ENCODE data around the gene KLHDC8B. TPM values are rescaled to one million over a fixed set of nuclear protein-coding genes. Genes with fewer than 3 reads are reported as not detected.

The KLHDC8B gene
- total and polyA plus RNA-seq, 2 experiments from 2014 or later = 72.0 to 86.4 TPM

DNA sequence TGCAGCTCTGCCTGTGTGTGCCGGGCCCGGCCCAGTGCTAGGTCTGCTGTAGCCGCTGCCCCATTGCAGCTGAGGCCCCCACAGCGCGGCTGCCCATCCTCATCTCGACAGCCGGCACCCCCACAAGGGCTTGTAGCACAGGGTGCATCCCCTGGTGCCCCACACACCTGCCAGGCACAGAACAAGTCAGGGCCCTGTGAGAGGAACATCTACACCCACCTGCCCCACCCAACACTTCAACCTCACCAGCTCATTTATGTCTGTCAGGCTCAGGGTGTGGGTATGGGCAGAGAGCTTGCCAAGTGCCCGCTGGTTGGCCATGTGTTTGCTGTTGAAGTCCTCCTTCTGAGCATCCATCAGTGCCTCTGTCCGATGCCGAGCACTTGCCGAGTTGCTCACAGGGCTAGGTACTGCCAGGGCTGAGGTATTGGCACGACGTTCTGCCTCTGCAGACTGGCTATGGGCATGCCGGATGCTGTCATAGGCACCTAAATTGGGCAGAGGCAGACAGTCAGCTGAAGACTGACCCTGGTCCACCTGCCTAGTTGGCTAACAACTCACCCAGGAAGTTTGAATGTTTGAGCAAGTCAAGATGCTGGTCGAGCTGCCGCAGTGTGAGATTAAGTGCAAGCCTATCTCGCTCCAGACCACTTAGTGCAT, 48.4 kb upstream of the KLHDC8B start:
- TF ChIP-seq, protein P1, sequence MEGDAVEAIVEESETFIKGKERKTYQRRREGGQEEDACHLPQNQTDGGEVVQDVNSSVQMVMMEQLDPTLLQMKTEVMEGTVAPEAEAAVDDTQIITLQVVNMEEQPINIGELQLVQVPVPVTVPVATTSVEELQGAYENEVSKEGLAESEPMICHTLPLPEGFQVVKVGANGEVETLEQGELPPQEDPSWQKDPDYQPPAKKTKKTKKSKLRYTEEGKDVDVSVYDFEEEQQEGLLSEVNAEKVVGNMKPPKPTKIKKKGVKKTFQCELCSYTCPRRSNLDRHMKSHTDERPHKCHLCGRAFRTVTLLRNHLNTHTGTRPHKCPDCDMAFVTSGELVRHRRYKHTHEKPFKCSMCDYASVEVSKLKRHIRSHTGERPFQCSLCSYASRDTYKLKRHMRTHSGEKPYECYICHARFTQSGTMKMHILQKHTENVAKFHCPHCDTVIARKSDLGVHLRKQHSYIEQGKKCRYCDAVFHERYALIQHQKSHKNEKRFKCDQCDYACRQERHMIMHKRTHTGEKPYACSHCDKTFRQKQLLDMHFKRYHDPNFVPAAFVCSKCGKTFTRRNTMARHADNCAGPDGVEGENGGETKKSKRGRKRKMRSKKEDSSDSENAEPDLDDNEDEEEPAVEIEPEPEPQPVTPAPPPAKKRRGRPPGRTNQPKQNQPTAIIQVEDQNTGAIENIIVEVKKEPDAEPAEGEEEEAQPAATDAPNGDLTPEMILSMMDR (IDR thresholded peaks at IDR 0.05; ENCODE audit: poor library complexity) = no peak
- TF ChIP-seq EZH2 (IDR thresholded peaks at IDR 0.05; ENCODE audit: borderline replicate concordance) (no peak), EZH2phosphoT487 (IDR thresholded peaks at IDR 0.05; ENCODE audit: low read depth, severe bottlenecking, unreplicated experiment) (no peak)
- Histone ChIP-seq H3K4me3 (no peak overlapping the region), H3K9me3 (ENCODE audit: low read depth) (no peaks in the 10 kb centered on the region), H3K4me1 (ENCODE audit: insufficient read depth) (peaks cover 9% of the 10 kb centered on the region), H3K79me2 (peaks cover 20% of the 10 kb centered on the region), H4K20me1 (ENCODE audit: insufficient read depth, poor library complexity, severe bottlenecking) (no peaks in the 10 kb centered on the region), H3K9me2 (replicated peaks; ENCODE audit: insufficient read depth) (no peaks in the 10 kb centered on the region), H2AFZ (no peak overlapping the region), H3K4me2 (no peak overlapping the region), H3K27me3 (no peaks in the 10 kb centered on the region), H3K27ac (no peak overlapping the region), H3K36me3 (replicated peaks; ENCODE audit: insufficient read depth, low read depth) (no peaks in the 10 kb centered on the region)
- WGBS (ENCODE audit: low lambda C conversion rate, missing lambda C conversion rate) = 94% methylated on average over 17 of the region's 17 CpGs
- DNase-seq (ENCODE audit: low spot score) = no peak

DNA sequence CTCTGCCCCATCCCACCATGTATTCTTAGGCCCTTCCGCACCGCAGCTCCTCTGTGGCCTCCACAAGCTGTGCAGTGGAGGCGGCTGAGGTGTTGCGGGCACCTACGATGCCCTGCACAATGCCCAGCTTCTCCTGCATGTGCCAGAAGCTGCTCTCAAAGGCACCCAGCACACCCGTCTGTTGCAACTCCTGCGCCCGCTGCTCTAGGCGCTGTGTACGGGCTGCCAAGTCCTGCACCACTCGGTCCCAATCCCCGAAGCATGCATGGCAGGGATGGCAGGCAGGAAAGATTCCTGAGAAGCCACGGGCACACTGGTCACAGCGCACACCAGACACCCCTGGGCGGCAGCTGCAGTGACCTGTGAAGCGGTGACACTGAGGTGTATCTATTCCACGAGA, 47.7 kb upstream of the KLHDC8B start:
- no peaks in the 10 kb centered on the region for H3K9me2 ChIP-seq (replicated peaks; ENCODE audit: insufficient read depth)
- no peak overlapping the region for H3K4me3 ChIP-seq
- H3K79me2 ChIP-seq = peaks cover 15% of the 10 kb centered on the region
- WGBS (ENCODE audit: low lambda C conversion rate, missing lambda C conversion rate) = 98% methylated on average over 17 of the region's 17 CpGs
- H3K4me1 ChIP-seq (ENCODE audit: insufficient read depth) = peaks cover 9% of the 10 kb centered on the region
- no peak overlapping the region for H2AFZ ChIP-seq
- no peaks in the 10 kb centered on the region for H3K9me3 ChIP-seq (ENCODE audit: low read depth)
- no peak overlapping the region for H3K4me2 ChIP-seq
- TF ChIP-seq, protein P1 (IDR thresholded peaks at IDR 0.05; ENCODE audit: poor library complexity) = no peak
- TF ChIP-seq EZH2phosphoT487 (IDR thresholded peaks at IDR 0.05; ENCODE audit: low read depth, severe bottlenecking, unreplicated experiment) (no peak), EZH2 (IDR thresholded peaks at IDR 0.05; ENCODE audit: borderline replicate concordance) (no peak)
- no peak for DNase-seq (ENCODE audit: low spot score)
- H3K36me3 ChIP-seq (replicated peaks; ENCODE audit: insufficient read depth, low read depth) = no peaks in the 10 kb centered on the region
- no peaks in the 10 kb centered on the region for H4K20me1 ChIP-seq (ENCODE audit: insufficient read depth, poor library complexity, severe bottlenecking)
- H3K27me3 ChIP-seq = no peaks in the 10 kb centered on the region
- H3K27ac ChIP-seq = no peak overlapping the region

DNA sequence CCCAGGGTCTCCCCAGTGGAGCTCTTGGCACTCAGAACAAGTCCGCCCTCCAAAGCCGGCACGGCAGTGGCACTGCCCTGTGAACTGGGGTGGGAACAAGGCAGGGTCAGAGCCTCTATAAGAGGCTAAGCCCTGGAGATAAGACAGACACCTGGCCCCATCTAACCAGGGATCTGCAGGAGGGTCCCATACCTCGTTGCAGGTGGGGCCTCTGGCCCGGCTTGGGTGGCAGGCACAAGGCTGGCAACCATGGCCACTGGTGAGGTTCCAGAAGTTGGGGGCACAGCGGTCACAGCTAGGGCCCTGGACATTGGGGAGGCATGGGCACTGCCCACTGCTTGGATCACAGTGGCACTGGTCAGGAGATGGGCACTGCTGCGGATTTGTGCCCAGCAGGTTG, 47.2 kb upstream of the KLHDC8B start:
- H3K36me3 ChIP-seq (replicated peaks; ENCODE audit: insufficient read depth, low read depth) = no peaks in the 10 kb centered on the region
- peaks cover 8% of the 10 kb centered on the region for H3K4me1 ChIP-seq (ENCODE audit: insufficient read depth)
- DNase-seq (ENCODE audit: low spot score) = no peak
- 98% methylated on average over 7 of the region's 7 CpGs for WGBS (ENCODE audit: low lambda C conversion rate, missing lambda C conversion rate)
- no peaks in the 10 kb centered on the region for H3K9me3 ChIP-seq (ENCODE audit: low read depth)
- H3K4me2 ChIP-seq = no peak overlapping the region
- H3K27me3 ChIP-seq = no peaks in the 10 kb centered on the region
- no peak overlapping the region for H3K27ac ChIP-seq
- no peak overlapping the region for H3K4me3 ChIP-seq
- no peak for TF ChIP-seq EZH2 (IDR thresholded peaks at IDR 0.05; ENCODE audit: borderline replicate concordance)
- TF ChIP-seq, protein P1 (IDR thresholded peaks at IDR 0.05; ENCODE audit: poor library complexity) = no peak
- no peak for TF ChIP-seq EZH2phosphoT487 (IDR thresholded peaks at IDR 0.05; ENCODE audit: low read depth, severe bottlenecking, unreplicated experiment)
- no peaks in the 10 kb centered on the region for H4K20me1 ChIP-seq (ENCODE audit: insufficient read depth, poor library complexity, severe bottlenecking)
- H3K79me2 ChIP-seq = peaks cover 10% of the 10 kb centered on the region
- no peak overlapping the region for H2AFZ ChIP-seq
- H3K9me2 ChIP-seq (replicated peaks; ENCODE audit: insufficient read depth) = no peaks in the 10 kb centered on the region

All from hepatocyte (in vitro differentiated cells).